Motor neuron (in vitro differentiated cells): Measurements from ENCODE around the gene NCAPD2. TPM values are rescaled to one million over a fixed set of nuclear protein-coding genes. Genes with fewer than 3 reads are reported as not detected.
"Not testable (repeated sequence)": the region's sequence is repeated elsewhere in the genome, so short reads cannot be mapped to it uniquely, and the experiment has no call there.

Experiments used
- ATAC-seq, 8 experiments: fragments of 200-7000 bp; cut with Tn5 transposase; replicated peaks in 6 of 8; 2 replicates each; pipeline ENCODE4 v1.8.0; 2021; ENCODE audit warnings: mild to moderate bottlenecking in 8 of 8, moderate library complexity in 8 of 8
- H3K27ac ChIP-seq, 2 donors: fragments of 250-450 bp; sonication (Bioruptor Pico); 2 replicates each; pipeline ENCODE4 v1.9.0; 2021; ENCODE audit warnings: antibody characterized with exemption in 2 of 2, mild to moderate bottlenecking in 2 of 2, moderate library complexity in 1 of 2
- H3K4me1 ChIP-seq, 2 donors: fragments of 250-450 bp; sonication (Bioruptor Pico); replicated peaks in 1 of 2; 2 replicates each; pipeline ENCODE4 v1.6.1; 2021; ENCODE audit warnings: antibody characterized with exemption in 2 of 2, mild to moderate bottlenecking in 2 of 2, moderate library complexity in 1 of 2
- H3K4me3 ChIP-seq, 5 donors: fragments of 250-450 bp; sonication (Bioruptor Pico); 2 replicates each; pipeline ENCODE4 v1.9.0; 2021; ENCODE audit warnings: antibody characterized with exemption in 5 of 5, mild to moderate bottlenecking in 5 of 5, moderate library complexity in 4 of 5
- WGBS, 10 experiments: fragments of 450-650 bp; shearing (Covaris generic); methylation state at CpG; one replicate each; pipeline ENCODE4 v1.0.0; 2022; 5-methylcytosine and 5-hydroxymethylcytosine counted together
- in situ Hi-C, 9 experiments: fragments of 400-800 bp; cut with MboI; loops; one replicate each; pipeline ENCODE4 v1.15.0; 2021; ENCODE audit warnings: low sequenced_read_pairs in 9 of 9, low pct_unique_long_range_greater_than_20kb in 2 of 9; ENCODE audit not compliant: unreplicated experiment in 9 of 9
- total RNA-seq, 8 experiments: library from RNA; unstranded; fragments of 300-600 nt; gene quantifications; 2 replicates each; pipeline versions ENCODE4 v1.2.3 to v1.2.4, GENCODE V29; 2022

Gene NCAPD2
- total RNA-seq, 8 experiments from 2014 or later, result 11.5 to 84.2 (median 16.2) TPM

GRCh38 chr12:6535697-6535946 lies 41.7 kb downstream of the NCAPD2 start:
- ATAC-seq, result no peak
- WGBS, 10 experiments, result 0% methylated on average over 1 to 6 of the region's 6 CpGs; no CpG with 5 or more reads in 6 of the 10 experiments
- in situ Hi-C loops, result no loop called here
- H3K4me1 ChIP-seq, result peaks cover 31 to 34% of the 10 kb centered on the region in 2 donors
- H3K4me3 ChIP-seq, result peak overlapping the region; percentile 61 to 89 (median 79)
- H3K27ac ChIP-seq, result peak overlapping the region; percentile 92 to 94

GRCh38 chr12:6535960-6536847 lies 42.3 kb downstream of the NCAPD2 start:
- H3K27ac ChIP-seq, result peak overlapping the region in 1 of 2 donors; percentile 94
- WGBS, 10 experiments, result 0 to 100% (median 79%) methylated on average over 1 to 5 of the region's 10 CpGs; no CpG with 5 or more reads in 2 of the 10 experiments
- ATAC-seq, result no peak
- in situ Hi-C loops, result no loop called here
- peak overlapping the region; percentile 61 to 89 (median 79) for H3K4me3 ChIP-seq
- H3K4me1 ChIP-seq, result peaks cover 36 to 40% of the 10 kb centered on the region in 2 donors

GRCh38 chr12:6536894-6537579 lies 43.1 kb downstream of the NCAPD2 start:
- H3K27ac ChIP-seq, result no peak overlapping the region
- no peak for ATAC-seq
- in situ Hi-C loops, result no loop called here
- H3K4me1 ChIP-seq, result peaks cover 35 to 39% of the 10 kb centered on the region in 2 donors
- WGBS, 10 experiments, result 60 to 100% (median 95%) methylated on average over 1 to 5 of the region's 19 CpGs; no CpG with 5 or more reads in 6 of the 10 experiments
- no peak overlapping the region for H3K4me3 ChIP-seq

- H3K4me3 ChIP-seq, H3K27ac ChIP-seq, in situ Hi-C loops, ATAC-seq: not testable (repeated sequence)
- WGBS, 10 experiments, result 0 to 90% (median 53%) methylated on average over 1 to 10 of the region's 17 CpGs; no CpG with 5 or more reads in 5 of the 10 experiments
- H3K4me1 ChIP-seq, result peaks cover 38 to 40% of the 10 kb centered on the region in 2 donors
These were observed 43.9 kb downstream of the NCAPD2 start for GRCh38 chr12:6537580-6538419.

- in situ Hi-C loops, result no loop called here
- H3K27ac ChIP-seq, result no peak overlapping the region
- ATAC-seq, result peak in 1 of 8 experiments; percentile 0
- H3K4me1 ChIP-seq, result peaks cover 35 to 36% of the 10 kb centered on the region in 2 donors
- 50 to 90% (median 80%) methylated on average over 1 to 13 of the region's 24 CpGs; no CpG with 5 or more reads in 1 of the 10 experiments for WGBS, 10 experiments
- no peak overlapping the region for H3K4me3 ChIP-seq
These were observed 44.8 kb downstream of the NCAPD2 start for GRCh38 chr12:6538420-6539313.

GRCh38 chr12:6539314-6539682 lies 45.4 kb downstream of the NCAPD2 start:
- peak in 1 of 8 experiments; percentile 1 for ATAC-seq
- Histone ChIP-seq H3K4me1 (peaks cover 35 to 36% of the 10 kb centered on the region in 2 donors), H3K4me3 (no peak overlapping the region), H3K27ac (no peak overlapping the region)
- in situ Hi-C loops, result no loop called here
- 43 to 96% (median 79%) methylated on average over 1 to 5 of the region's 5 CpGs; no CpG with 5 or more reads in 3 of the 10 experiments for WGBS, 10 experiments

- in situ Hi-C loops, result no loop called here
- 30 to 93% (median 80%) methylated on average over 2 to 7 of the region's 14 CpGs; no CpG with 5 or more reads in 3 of the 10 experiments for WGBS, 10 experiments
- peaks cover 35 to 36% of the 10 kb centered on the region in 2 donors for H3K4me1 ChIP-seq
- H3K27ac ChIP-seq, result peak overlapping the region in 1 of 2 donors; percentile 54
- H3K4me3 ChIP-seq, result no peak overlapping the region
- ATAC-seq, result peak in 7 of 8 experiments; percentile 2 to 10 (median 4)
These were observed 45.8 kb downstream of the NCAPD2 start for GRCh38 chr12:6539707-6540134.

- WGBS, 10 experiments, result 0 to 80% (median 24%) methylated on average over 1 to 5 of the region's 35 CpGs; no CpG with 5 or more reads in 3 of the 10 experiments
- ATAC-seq, result peak; percentile 59 to 85 (median 80)
- Histone ChIP-seq H3K27ac (peak overlapping the region in 1 of 2 donors; percentile 54), H3K4me3 (peak overlapping the region in 2 of 5 donors; percentile 1 to 5), H3K4me1 (peaks cover 35 to 36% of the 10 kb centered on the region in 2 donors)
- in situ Hi-C loops, result no loop called here
These were observed 46.4 kb downstream of the NCAPD2 start for GRCh38 chr12:6540181-6540877.

GRCh38 chr12:6541371-6542165 lies 47.7 kb downstream of the NCAPD2 start:
- WGBS, 10 experiments, result 20 to 100% (median 85%) methylated on average over 1 to 5 of the region's 26 CpGs; no CpG with 5 or more reads in 2 of the 10 experiments
- Histone ChIP-seq H3K27ac (no peak overlapping the region), H3K4me3 (no peak overlapping the region), H3K4me1 (peaks cover 27% of the 10 kb centered on the region in 2 donors)
- in situ Hi-C loops, result no loop called here
- no peak for ATAC-seq

GRCh38 chr12:6542209-6543009 lies 48.5 kb downstream of the NCAPD2 start:
- in situ Hi-C loops, result no loop called here
- WGBS, 10 experiments, result 40 to 100% (median 79%) methylated on average over 1 to 10 of the region's 13 CpGs; no CpG with 5 or more reads in 2 of the 10 experiments
- Histone ChIP-seq H3K4me1 (peaks cover 26 to 27% of the 10 kb centered on the region in 2 donors), H3K4me3 (no peak overlapping the region), H3K27ac (peak overlapping the region in 1 of 2 donors; percentile 59)
- peak in 4 of 8 experiments; percentile 1 to 30 (median 6) for ATAC-seq
